ENCODE data around the gene HECW1. TPM values are rescaled to one million over a fixed set of nuclear protein-coding genes. Genes with fewer than 3 reads are reported as not detected.

The HECW1 gene
- total and polyA plus RNA-seq, 4 donors: 0.05 TPM; not detected in 3

- no peak for DNase-seq (ENCODE audit: low spot score)
- no peaks in the 10 kb centered on the region for H3K4me1 ChIP-seq (ENCODE audit: control insufficient read depth in 4 of 4, insufficient read depth in 4 of 4, low read length in 3 of 4)
- H3K9me3 ChIP-seq (ENCODE audit: control insufficient read depth in 4 of 4, low read length in 3 of 4): no peaks in the 10 kb centered on the region
- H3K36me3 ChIP-seq (ENCODE audit: control insufficient read depth in 4 of 4, insufficient read depth in 3 of 4, low read depth in 1 of 4, low read length in 3 of 4): no peaks in the 10 kb centered on the region
- no peaks in the 10 kb centered on the region for H3K27me3 ChIP-seq (ENCODE audit: control insufficient read depth in 4 of 4, insufficient read depth in 4 of 4, low read length in 3 of 4)
- H3K4me3 ChIP-seq (ENCODE audit: low read depth in 1 of 3, low read length in 3 of 3): no peak overlapping the region
- H3K9ac ChIP-seq (ENCODE audit: low read depth in 1 of 2, low read length in 2 of 2): no peak overlapping the region
- no peak for TF ChIP-seq NR2F2 (IDR thresholded peaks at IDR 0.05)
- TF ChIP-seq YY1 (IDR thresholded peaks at IDR 0.05): no peak
- no peak for TF ChIP-seq CTCF (IDR thresholded peaks at IDR 0.05; ENCODE audit: low read depth, low read length, missing input control)
- no peak for TF ChIP-seq TAF1 (conservative IDR thresholded peaks at IDR 0.05)
- TF ChIP-seq JUND (IDR thresholded peaks at IDR 0.05): no peak
- no peak for TF ChIP-seq RAD21 (IDR thresholded peaks at IDR 0.05)
- no peak for TF ChIP-seq ZBTB33 (IDR thresholded peaks at IDR 0.05)
- TF ChIP-seq REST (IDR thresholded peaks at IDR 0.05): no peak
- WGBS: 84% methylated on average over 5 of the region's 5 CpGs
- H3K27ac ChIP-seq (ENCODE audit: low read depth in 1 of 2, low read length in 2 of 2): no peak overlapping the region
Measured at GRCh38 chr7:43311052-43311451, 198.6 kb downstream of the HECW1 start.

- Histone ChIP-seq H3K27ac (ENCODE audit: low read depth in 1 of 2, low read length in 2 of 2) (no peak overlapping the region), H3K9ac (ENCODE audit: low read depth in 1 of 2, low read length in 2 of 2) (no peak overlapping the region), H3K36me3 (ENCODE audit: control insufficient read depth in 4 of 4, insufficient read depth in 3 of 4, low read depth in 1 of 4, low read length in 3 of 4) (no peaks in the 10 kb centered on the region), H3K4me1 (ENCODE audit: control insufficient read depth in 4 of 4, insufficient read depth in 4 of 4, low read length in 3 of 4) (no peaks in the 10 kb centered on the region), H3K9me3 (ENCODE audit: control insufficient read depth in 4 of 4, low read length in 3 of 4) (no peaks in the 10 kb centered on the region), H3K27me3 (ENCODE audit: control insufficient read depth in 4 of 4, insufficient read depth in 4 of 4, low read length in 3 of 4) (no peaks in the 10 kb centered on the region), H3K4me3 (ENCODE audit: low read depth in 1 of 3, low read length in 3 of 3) (no peak overlapping the region)
- 94% methylated on average over 22 of the region's 22 CpGs for WGBS
- DNase-seq (ENCODE audit: low spot score): no peak
- no peak for TF ChIP-seq RAD21 (IDR thresholded peaks at IDR 0.05)
- TF ChIP-seq SP1 (IDR thresholded peaks at IDR 0.05): no peak
- TF ChIP-seq TAF1 (conservative IDR thresholded peaks at IDR 0.05): no peak
- TF ChIP-seq YY1 (IDR thresholded peaks at IDR 0.05): no peak
- TF ChIP-seq RXRA (IDR thresholded peaks at IDR 0.05): no peak
- no peak for TF ChIP-seq HNF4G (IDR thresholded peaks at IDR 0.05)
- TF ChIP-seq MAX (IDR thresholded peaks at IDR 0.05): no peak
- no peak for TF ChIP-seq FOXA1 (IDR thresholded peaks at IDR 0.05)
- TF ChIP-seq CTCF (IDR thresholded peaks at IDR 0.05; ENCODE audit: low read depth, low read length, missing input control): no peak
Measured at GRCh38 chr7:43311694-43312093, 199.2 kb downstream of the HECW1 start.
